Parathyroid adenoma (tissue), 2 donors: Measurements from ENCODE around the gene RAB3IL1.

Experiments used
- H2AFZ ChIP-seq: fragments of 300-600 bp; sonication (generic); one replicate; pipeline ENCODE4 v1.7.0; 2017; ENCODE audit warnings: antibody characterized with exemption, mild to moderate bottlenecking
- H3K27ac ChIP-seq: fragments of 300-600 bp; sonication (generic); one replicate; pipeline ENCODE4 v1.7.0; 2017
- H3K27me3 ChIP-seq: fragments of 300-600 bp; sonication (generic); one replicate; pipeline ENCODE4 v1.7.0; 2017; ENCODE audit warnings: low read length; ENCODE audit not compliant: control insufficient read depth, insufficient read depth
- H3K36me3 ChIP-seq: fragments of 300-600 bp; sonication (generic); one replicate; pipeline ENCODE4 v1.7.0; 2017; ENCODE audit warnings: low read length; ENCODE audit not compliant: control insufficient read depth, insufficient read depth
- H3K4me1 ChIP-seq: fragments of 300-600 bp; sonication (generic); one replicate; pipeline ENCODE4 v1.7.0; 2017; ENCODE audit warnings: control low read depth
- H3K4me2 ChIP-seq: fragments of 300-600 bp; sonication (generic); one replicate; pipeline ENCODE4 v1.7.0; 2017; ENCODE audit warnings: low read length
- H3K4me3 ChIP-seq: fragments of 300-600 bp; sonication (generic); one replicate; pipeline ENCODE4 v1.7.0; 2017; ENCODE audit warnings: low read depth, low read length
- H3K79me2 ChIP-seq: fragments of 300-600 bp; sonication (generic); one replicate; pipeline ENCODE4 v1.7.0; 2017; ENCODE audit warnings: control low read depth
- H3K9ac ChIP-seq: fragments of 300-600 bp; sonication (generic); one replicate; pipeline ENCODE4 v1.7.0; 2017; ENCODE audit warnings: mild to moderate bottlenecking
- H3K9me3 ChIP-seq: fragments of 300-600 bp; sonication (generic); one replicate; pipeline ENCODE4 v1.7.0; 2017; ENCODE audit warnings: low read length; ENCODE audit not compliant: control insufficient read depth
- TF ChIP-seq, protein P1 (sequence below): fragments of 300-600 bp; sonication (generic); IDR thresholded peaks from one replicate; pipeline ENCODE4 v1.7.0; 2017; ENCODE audit warnings: antibody characterized with exemption, mild to moderate bottlenecking
- donor health status: primary hyperparathyroidism.

RAB3IL1 gene

DNA sequence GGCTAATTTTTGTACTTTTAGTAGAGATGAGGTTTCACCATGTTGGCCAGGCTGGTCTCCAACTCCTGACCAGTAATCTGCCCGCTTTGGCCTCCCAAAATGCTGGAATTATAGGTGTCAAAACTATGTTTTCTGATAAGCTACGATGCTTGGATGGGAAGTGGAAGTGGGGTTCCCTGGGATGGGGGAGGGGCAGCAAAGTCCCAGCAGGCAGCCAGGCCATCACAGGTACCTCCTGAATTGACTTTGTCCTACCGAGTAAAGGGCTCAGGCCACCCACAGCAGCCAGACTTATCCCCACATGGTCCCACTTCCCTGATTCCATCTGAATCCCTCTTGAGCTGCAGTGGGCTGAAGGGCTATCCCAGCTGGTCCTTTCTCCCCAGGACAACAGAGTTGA lies 43.2 kb upstream of the RAB3IL1 start:
- Histone ChIP-seq H3K27me3 (no peaks in the 10 kb centered on the region), H3K4me3 (no peak overlapping the region), H3K9ac (no peak overlapping the region), H3K9me3 (no peaks in the 10 kb centered on the region), H3K4me2 (no peak overlapping the region), H3K79me2 (peaks cover 3% of the 10 kb centered on the region), H3K36me3 (no peaks in the 10 kb centered on the region), H2AFZ (no peak overlapping the region), H3K4me1 (peaks cover 6% of the 10 kb centered on the region), H3K27ac (no peak overlapping the region)
- TF ChIP-seq, protein P1, sequence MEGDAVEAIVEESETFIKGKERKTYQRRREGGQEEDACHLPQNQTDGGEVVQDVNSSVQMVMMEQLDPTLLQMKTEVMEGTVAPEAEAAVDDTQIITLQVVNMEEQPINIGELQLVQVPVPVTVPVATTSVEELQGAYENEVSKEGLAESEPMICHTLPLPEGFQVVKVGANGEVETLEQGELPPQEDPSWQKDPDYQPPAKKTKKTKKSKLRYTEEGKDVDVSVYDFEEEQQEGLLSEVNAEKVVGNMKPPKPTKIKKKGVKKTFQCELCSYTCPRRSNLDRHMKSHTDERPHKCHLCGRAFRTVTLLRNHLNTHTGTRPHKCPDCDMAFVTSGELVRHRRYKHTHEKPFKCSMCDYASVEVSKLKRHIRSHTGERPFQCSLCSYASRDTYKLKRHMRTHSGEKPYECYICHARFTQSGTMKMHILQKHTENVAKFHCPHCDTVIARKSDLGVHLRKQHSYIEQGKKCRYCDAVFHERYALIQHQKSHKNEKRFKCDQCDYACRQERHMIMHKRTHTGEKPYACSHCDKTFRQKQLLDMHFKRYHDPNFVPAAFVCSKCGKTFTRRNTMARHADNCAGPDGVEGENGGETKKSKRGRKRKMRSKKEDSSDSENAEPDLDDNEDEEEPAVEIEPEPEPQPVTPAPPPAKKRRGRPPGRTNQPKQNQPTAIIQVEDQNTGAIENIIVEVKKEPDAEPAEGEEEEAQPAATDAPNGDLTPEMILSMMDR = no peak

DNA sequence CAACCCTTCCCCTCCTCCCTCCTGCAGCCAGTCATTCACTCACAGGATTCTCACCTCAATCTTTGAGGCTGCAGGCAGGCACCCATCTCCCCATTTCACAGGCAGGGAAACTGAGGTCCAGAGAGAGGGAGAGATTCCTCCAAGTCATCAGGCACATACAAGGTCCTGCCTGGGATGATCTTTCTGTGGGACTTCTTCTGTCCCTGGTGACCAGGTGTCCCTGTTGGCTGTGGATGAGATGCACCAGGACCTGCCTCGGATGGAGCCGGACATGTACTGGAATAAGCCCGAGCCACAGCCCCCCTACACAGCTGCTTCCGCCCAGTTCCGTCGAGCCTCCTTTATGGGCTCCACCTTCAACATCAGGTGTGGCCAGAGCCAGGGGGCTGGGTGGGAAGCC lies 42.3 kb upstream of the RAB3IL1 start:
- Histone ChIP-seq H2AFZ (no peak overlapping the region), H3K9me3 (no peaks in the 10 kb centered on the region), H3K36me3 (no peaks in the 10 kb centered on the region), H3K4me2 (no peak overlapping the region), H3K27ac (no peak overlapping the region), H3K4me1 (peaks cover 6% of the 10 kb centered on the region), H3K4me3 (no peak overlapping the region), H3K79me2 (peaks cover 3% of the 10 kb centered on the region), H3K27me3 (no peaks in the 10 kb centered on the region), H3K9ac (no peak overlapping the region)
- TF ChIP-seq, protein P1 = no peak

DNA sequence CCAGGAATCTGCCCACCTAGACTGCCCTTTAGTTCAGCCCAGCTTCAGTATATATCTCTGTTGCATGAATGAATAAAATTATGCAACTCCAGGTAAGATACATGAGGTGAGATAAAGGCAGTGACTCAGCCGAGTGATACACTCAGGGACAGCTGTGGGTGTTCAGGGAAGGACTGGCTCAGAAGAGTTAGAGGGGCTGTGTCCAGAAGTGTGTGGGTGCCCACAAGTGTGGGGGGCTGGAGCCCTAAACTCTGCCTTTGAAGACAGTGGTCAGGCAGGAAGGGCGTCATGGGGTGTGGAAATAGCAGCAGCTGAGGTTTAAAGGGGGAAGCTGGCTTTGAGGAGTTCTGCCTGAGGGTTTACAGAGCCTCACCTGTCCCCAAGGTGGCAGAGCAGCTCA lies 41.7 kb upstream of the RAB3IL1 start:
- Histone ChIP-seq H3K4me1 (peaks cover 5% of the 10 kb centered on the region), H2AFZ (no peak overlapping the region)

DNA sequence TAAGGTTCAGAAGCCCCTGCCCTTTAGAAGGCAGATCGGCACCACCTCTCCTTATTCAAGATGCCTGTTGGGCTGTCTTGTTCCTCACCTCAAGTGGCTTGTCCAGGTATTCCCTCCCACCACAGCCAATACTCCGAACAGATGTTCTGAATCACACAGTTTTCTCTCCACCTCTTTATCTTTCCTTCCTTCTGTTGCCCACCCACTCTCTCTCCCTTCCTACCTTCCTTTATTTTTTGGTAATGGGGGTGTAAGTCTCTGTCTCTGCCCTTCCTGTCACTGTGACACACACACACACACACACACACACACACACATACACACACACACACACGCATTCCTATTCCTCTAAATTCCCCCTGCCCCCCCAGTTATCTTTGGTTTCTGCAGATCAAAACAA lies 41.2 kb upstream of the RAB3IL1 start:
- Histone ChIP-seq H3K4me3 (no peak overlapping the region), H3K79me2 (peaks cover 3% of the 10 kb centered on the region), H2AFZ (no peak overlapping the region), H3K4me1 (peaks cover 3% of the 10 kb centered on the region), H3K27ac (no peak overlapping the region), H3K9ac (no peak overlapping the region), H3K9me3 (no peaks in the 10 kb centered on the region), H3K4me2 (no peak overlapping the region), H3K36me3 (no peaks in the 10 kb centered on the region), H3K27me3 (no peaks in the 10 kb centered on the region)
- TF ChIP-seq, protein P1 = no peak

More for the DNA sequence above, 41.7 kb upstream of the RAB3IL1 start:
- H3K4me3 ChIP-seq = no peak overlapping the region
- peaks cover 3% of the 10 kb centered on the region for H3K79me2 ChIP-seq
- TF ChIP-seq, protein P1 = no peak
- H3K9me3 ChIP-seq = no peaks in the 10 kb centered on the region
- no peak overlapping the region for H3K4me2 ChIP-seq
- no peaks in the 10 kb centered on the region for H3K36me3 ChIP-seq
- no peak overlapping the region for H3K27ac ChIP-seq
- no peaks in the 10 kb centered on the region for H3K27me3 ChIP-seq
- no peak overlapping the region for H3K9ac ChIP-seq

DNA sequence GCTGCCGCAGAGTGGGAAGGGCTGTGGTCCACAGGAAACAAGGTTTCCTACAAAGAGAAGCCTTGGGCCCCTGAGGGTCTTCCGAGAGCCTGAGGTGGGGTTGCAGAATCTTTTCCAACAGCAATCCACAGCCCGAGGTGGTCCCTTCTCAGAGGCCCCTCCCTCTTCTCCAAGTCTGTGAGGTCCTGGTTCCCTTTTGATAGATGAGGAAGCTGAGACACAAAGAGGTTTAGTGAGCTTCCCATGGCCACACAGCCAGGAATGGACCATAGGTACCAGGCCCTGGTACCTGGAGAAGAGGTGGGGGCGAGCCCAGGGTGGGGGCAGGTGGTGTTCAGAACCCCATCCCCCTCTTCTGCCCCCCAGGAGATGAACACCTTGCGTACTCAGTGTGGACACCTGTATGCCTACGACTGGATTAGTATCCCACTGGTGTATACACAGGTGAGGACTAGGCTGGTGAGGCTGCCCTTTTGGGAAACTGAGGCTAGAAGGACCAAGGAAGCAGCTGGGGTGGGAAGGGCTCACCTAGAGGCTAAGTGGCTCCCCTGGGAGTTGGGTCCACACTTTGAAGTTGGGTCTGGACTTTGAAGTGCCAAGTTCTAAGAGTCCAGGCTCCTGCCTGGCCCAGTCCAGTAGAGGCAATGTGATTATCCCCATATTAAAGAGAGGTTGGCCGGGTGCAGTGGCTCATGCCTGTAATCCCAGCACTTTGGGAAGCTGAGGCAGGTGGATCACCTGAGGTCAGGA lies 39.8 kb upstream of the RAB3IL1 start:
- Histone ChIP-seq H3K9me3 (no peaks in the 10 kb centered on the region), H3K36me3 (no peaks in the 10 kb centered on the region), H3K4me3 (no peak overlapping the region), H3K9ac (no peak overlapping the region), H3K4me2 (no peak overlapping the region), H3K4me1 (no peaks in the 10 kb centered on the region), H3K79me2 (no peaks in the 10 kb centered on the region), H3K27me3 (no peaks in the 10 kb centered on the region), H3K27ac (no peak overlapping the region), H2AFZ (no peak overlapping the region)
- TF ChIP-seq, protein P1 = no peak
